IMR-90 (cell line): ENCODE measurements around the gene VEGFA. TPM values are rescaled to one million over a fixed set of nuclear protein-coding genes. Genes with fewer than 3 reads are reported as not detected.

Experiments used
- ATAC-seq: fragments of 200-7000 bp; cut with Tn5 transposase; 2 replicates; pipeline ENCODE4 v1.9.1; 2020; ENCODE audit warnings: low read depth, mild to moderate bottlenecking, moderate library complexity
- BruUV-seq: library from RNA; stranded (reverse); fragments of 400-500 nt; replicated peaks from 2 replicates; lab custom pipeline; 2021; lab: Mats Ljungman, UMichigan
- CTCF ChIA-PET: fragments of 300-600 bp; formaldehyde crosslinking; extraction: SDS; loops from one replicate; lab custom pipeline; 2021; ENCODE audit warnings: antibody characterized with exemption; lab: Yijun Ruan, JAX
- POLR2A ChIA-PET: fragments of 300-600 bp; sonication (Branson Sonifier 250); formaldehyde crosslinking; loops from one replicate; lab custom pipeline; 2022; ENCODE audit warnings: antibody characterized with exemption; ENCODE audit not compliant: unreplicated experiment; lab: Charles Lee
- DNase-seq: peaks from one replicate; pipeline ENCODE4 v3.0.0; 2013
- H2AFZ ChIP-seq: replicated peaks from 2 replicates; pipeline ENCODE3; 2013; ENCODE audit warnings: low read length, mild to moderate bottlenecking; ENCODE audit not compliant: poor library complexity
- H2AK5ac ChIP-seq: 2 replicates; pipeline ENCODE4 v1.6.1; 2013; ENCODE audit warnings: low read depth, low read length, inconsistent platforms
- H2AK9ac ChIP-seq: replicated peaks from 2 replicates; pipeline ENCODE3; 2013; ENCODE audit warnings: mild to moderate bottlenecking, low read depth, low read length, moderate library complexity; ENCODE audit not compliant: poor library complexity
- H2BK120ac ChIP-seq: 2 replicates; pipeline ENCODE4 v1.6.1; 2013; ENCODE audit warnings: low read depth, low read length, inconsistent platforms
- H2BK15ac ChIP-seq: 3 replicates; pipeline ENCODE4 v1.6.1; 2013; ENCODE audit warnings: low read depth, low read length, inconsistent platforms
- H2BK20ac ChIP-seq: 2 replicates; pipeline ENCODE4 v1.6.1; 2013; ENCODE audit warnings: low read depth, mild to moderate bottlenecking, inconsistent platforms, low read length, moderate library complexity
- H2BK5ac ChIP-seq: 2 replicates; pipeline ENCODE4 v1.6.1; 2013; ENCODE audit warnings: mild to moderate bottlenecking, low read depth, low read length, inconsistent platforms; ENCODE audit not compliant: poor library complexity, severe bottlenecking
- H3K14ac ChIP-seq: replicated peaks from 2 replicates; pipeline ENCODE4 v1.6.1; 2013; ENCODE audit warnings: low read depth, low read length, inconsistent platforms
- H3K18ac ChIP-seq: 2 replicates; pipeline ENCODE4 v1.6.1; 2013; ENCODE audit warnings: low read depth, low read length, control low read depth
- H3K23ac ChIP-seq: 2 replicates; pipeline ENCODE4 v1.6.1; 2013; ENCODE audit warnings: low read depth, low read length, inconsistent platforms
- H3K27ac ChIP-seq: 2 replicates; pipeline ENCODE4 v1.5.1; 2013; ENCODE audit warnings: mild to moderate bottlenecking, control low read depth, low read length; ENCODE audit not compliant: insufficient read depth
- H3K27me3 ChIP-seq: 2 replicates; pipeline ENCODE4 v1.6.1; 2013; ENCODE audit warnings: low read length; ENCODE audit not compliant: control insufficient read depth, insufficient read depth
- H3K36me3 ChIP-seq: 2 replicates; pipeline ENCODE4 v1.6.1; 2013; ENCODE audit warnings: low read length, mixed read lengths; ENCODE audit not compliant: control insufficient read depth, insufficient read depth
- H3K4ac ChIP-seq: 2 replicates; pipeline ENCODE4 v1.6.1; 2013; ENCODE audit warnings: low read depth, low read length, inconsistent platforms
- H3K4me1 ChIP-seq: 2 replicates; pipeline ENCODE4 v1.6.1; 2013; ENCODE audit warnings: low read length, mixed read lengths; ENCODE audit not compliant: control insufficient read depth, insufficient read depth
- H3K4me2 ChIP-seq: 2 replicates; pipeline ENCODE4 v1.6.1; 2013; ENCODE audit warnings: low read depth, mild to moderate bottlenecking, control low read depth, low read length, moderate library complexity
- H3K4me3 ChIP-seq: 2 replicates; pipeline ENCODE4 v1.5.1; 2013; ENCODE audit warnings: low read depth, mild to moderate bottlenecking, control low read depth, low read length, moderate library complexity; ENCODE audit not compliant: insufficient read depth
- H3K56ac ChIP-seq: 2 replicates; pipeline ENCODE4 v1.6.1; 2013; ENCODE audit warnings: low read length, inconsistent platforms; ENCODE audit not compliant: insufficient read depth; ENCODE audit errors: extremely low read depth
- H3K79me1 ChIP-seq, 2 experiments: 2 replicates each; pipeline ENCODE4 v1.6.1; 2013; ENCODE audit warnings: low read length in 2 of 2, inconsistent platforms in 1 of 2, low read depth in 1 of 2
- H3K9ac ChIP-seq: 2 replicates; pipeline ENCODE4 v1.6.1; 2013; ENCODE audit warnings: low read depth, low read length, control low read depth
- H3K9me1 ChIP-seq: 2 replicates; pipeline ENCODE4 v1.6.1; 2013; ENCODE audit warnings: low read length, inconsistent platforms; ENCODE audit not compliant: insufficient read depth
- H3K9me3 ChIP-seq: 2 replicates; pipeline ENCODE4 v1.6.1; 2013; ENCODE audit warnings: low read length; ENCODE audit not compliant: control insufficient read depth, insufficient read depth
- H4K20me1 ChIP-seq: 2 replicates; pipeline ENCODE4 v1.6.1; 2013; ENCODE audit warnings: low read length, inconsistent platforms; ENCODE audit not compliant: insufficient read depth
- H4K5ac ChIP-seq: 2 replicates; pipeline ENCODE4 v1.6.1; 2013; ENCODE audit warnings: mild to moderate bottlenecking, low read depth, low read length, control low read depth
- H4K8ac ChIP-seq, 2 experiments: 2 replicates each; pipeline ENCODE4 v1.6.1; 2013; ENCODE audit warnings: low read depth in 2 of 2, low read length in 2 of 2, control low read depth in 1 of 2, inconsistent platforms in 1 of 2
- H4K91ac ChIP-seq: 2 replicates; pipeline ENCODE4 v1.6.1; 2013; ENCODE audit warnings: low read depth, low read length, inconsistent platforms; ENCODE audit not compliant: insufficient read depth
- CEBPB ChIP-seq: IDR thresholded peaks from 2 replicates; pipeline ENCODE4 v1.6.1; 2012; ENCODE audit warnings: low read depth, low read length, improper control_type of control experiment
- NFE2L2 ChIP-seq: fragments of 150-350 bp; IDR thresholded peaks from 2 replicates; pipeline ENCODE4 v1.6.1; 2016; ENCODE audit warnings: low read depth, mild to moderate bottlenecking, low read length
- SMC3 ChIP-seq: fragments of 150-350 bp; IDR thresholded peaks from 2 replicates; pipeline ENCODE4 v1.6.1; 2016; ENCODE audit warnings: low read depth, mild to moderate bottlenecking, antibody characterized with exemption, low read length, moderate library complexity
- WGBS, 2 experiments: methylation state at CpG; one replicate each; pipeline versions ENCODE4 v1.1.5 to v1.1.7; 2013; ENCODE audit warnings: missing lambda C conversion rate in 2 of 2; ENCODE audit not compliant: insufficient read length in 1 of 2; ENCODE audit errors: extremely low coverage in 2 of 2; 5-methylcytosine and 5-hydroxymethylcytosine counted together
- dilution Hi-C: fragments of 300-500 bp; cut with HindIII; formaldehyde crosslinking; loops from one replicate; pipeline ENCODE4 v1.14.3; 2018; ENCODE audit warnings: low sequenced_read_pairs; ENCODE audit not compliant: unreplicated experiment
- in situ Hi-C: fragments of 300-500 bp; cut with MboI; formaldehyde crosslinking; loops from 3 replicates; pipeline ENCODE4 v1.14.3; 2019; ENCODE audit warnings: low sequenced_read_pairs, inconsistent platforms, mixed read lengths
- intact Hi-C: fragments of 100-400 bp; cut with micrococcal nuclease; formaldehyde crosslinking; loops from 2 replicates; pipeline ENCODE4 v1.10.0; 2022
- polyA plus RNA-seq, 3 experiments: library from polyadenylated mRNA; depleted of rRNA; stranded (reverse); fragments of >200 nt; gene quantifications; 2 replicates each; pipeline ENCODE4 v1.2.3, GENCODE V29; 2012; ENCODE audit warnings: low replicate concordance in 1 of 3
- total RNA-seq: library from RNA; depleted of rRNA; stranded (reverse); fragments of >200 nt; gene quantifications from 2 replicates; pipeline ENCODE4 v1.2.3, GENCODE V29; 2012

Gene VEGFA
- total and polyA plus RNA-seq, 2 of the 4 experiments (the other 2 are of a cell fraction) = 190 to 234 TPM

DNA sequence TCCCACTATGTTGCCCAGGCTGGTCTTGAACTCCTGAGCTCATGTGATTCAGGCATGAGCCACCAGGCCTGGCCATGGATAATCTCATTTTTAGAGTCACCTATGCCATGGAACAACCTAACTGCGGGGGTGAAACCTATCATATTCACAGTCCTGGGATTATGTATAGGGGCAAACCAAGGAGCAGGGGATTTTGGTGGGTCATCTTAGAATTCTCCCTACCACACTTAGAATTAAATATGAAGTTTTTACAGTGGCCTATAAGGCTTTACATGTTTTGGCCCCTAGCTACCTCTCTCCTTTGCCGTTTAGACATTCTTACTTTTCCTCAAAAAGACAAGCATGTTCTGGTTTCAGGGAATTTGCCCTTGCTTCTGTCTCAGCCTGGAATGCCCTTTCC, 20.6 kb upstream of the VEGFA start:
- no peak overlapping the region for H3K4me2 ChIP-seq
- no peak overlapping the region for H2BK20ac ChIP-seq
- H2BK5ac ChIP-seq = no peak overlapping the region
- H2AFZ ChIP-seq = no peak overlapping the region
- no peak overlapping the region for H4K5ac ChIP-seq
- H2BK15ac ChIP-seq = no peak overlapping the region
- DNase-seq = no peak
- H3K27ac ChIP-seq = no peak overlapping the region
- H2AK9ac ChIP-seq = no peak overlapping the region
- no peak overlapping the region for H3K56ac ChIP-seq
- no peak overlapping the region for H2BK120ac ChIP-seq
- no peaks in the 10 kb centered on the region for H3K9me1 ChIP-seq
- CTCF ChIA-PET = no interaction called here
- H3K4ac ChIP-seq = no peak overlapping the region
- peaks cover 2% of the 10 kb centered on the region; the same call in 1 of the 2 replicates for H3K4me1 ChIP-seq
- H3K18ac ChIP-seq = no peak overlapping the region
- no peak overlapping the region for H3K9ac ChIP-seq
- ATAC-seq = no peak
- no CpG with 5 or more reads among the region's 2 CpGs for WGBS, 2 experiments
- no peaks in the 10 kb centered on the region for H3K79me1 ChIP-seq
- dilution Hi-C loops (no loop called here), in situ Hi-C loops (no loop called here), intact Hi-C loops (no loop called here)
- peaks cover 41% of the 10 kb centered on the region for H3K27me3 ChIP-seq
- no TSS peak for BruUV-seq
- TF ChIP-seq NFE2L2 = no peak
- no peak for TF ChIP-seq CEBPB
- TF ChIP-seq SMC3 = no peak
- POLR2A ChIA-PET = no interaction called here
- no peaks in the 10 kb centered on the region for H4K20me1 ChIP-seq
- H3K14ac ChIP-seq = no peak overlapping the region
- H3K36me3 ChIP-seq = no peaks in the 10 kb centered on the region
- H2AK5ac ChIP-seq = no peak overlapping the region
- H3K4me3 ChIP-seq = no peak overlapping the region
- no peak overlapping the region for H4K8ac ChIP-seq
- H4K91ac ChIP-seq = no peak overlapping the region
- no peak overlapping the region for H3K23ac ChIP-seq
- H3K9me3 ChIP-seq = no peaks in the 10 kb centered on the region
